HG02840 (cell line): ENCODE data around the gene RIOK3.
A peak's percentile ranks its signal among the peaks of the same experiment; 100 is the strongest.
"Not testable (repeated sequence)": the region's sequence is repeated elsewhere in the genome, so short reads cannot be mapped to it uniquely, and the experiment has no call there.

Source experiments
- ATAC-seq: cut with Tn5 transposase; IDR thresholded peaks from one replicate; pipeline ENCODE4 v1.9.1; 2021; ENCODE audit warnings: mild to moderate bottlenecking, moderate library complexity, moderate number of reproducible peaks; ENCODE audit not compliant: unreplicated experiment, low FRiP score

The RIOK3 gene

DNA sequence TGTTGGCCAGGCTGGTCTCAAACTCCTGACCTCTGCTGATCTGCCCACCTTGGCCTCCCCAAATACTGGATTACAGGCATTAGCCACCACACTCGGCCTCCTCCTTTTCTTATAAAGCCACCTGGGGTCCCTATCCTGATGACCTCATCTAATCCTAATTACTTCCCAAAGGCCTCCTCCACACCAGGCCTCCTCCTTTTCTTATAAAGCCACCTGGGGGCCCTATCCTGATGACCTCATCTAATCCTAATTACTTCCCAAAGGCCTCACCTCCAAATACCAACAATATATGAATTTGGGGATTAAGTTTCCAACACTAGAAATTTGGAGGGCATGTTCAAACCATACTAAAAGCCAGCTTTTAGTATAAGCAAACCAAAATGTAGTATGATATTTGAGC, 40.6 kb downstream of the RIOK3 start:
- no peak for ATAC-seq

DNA sequence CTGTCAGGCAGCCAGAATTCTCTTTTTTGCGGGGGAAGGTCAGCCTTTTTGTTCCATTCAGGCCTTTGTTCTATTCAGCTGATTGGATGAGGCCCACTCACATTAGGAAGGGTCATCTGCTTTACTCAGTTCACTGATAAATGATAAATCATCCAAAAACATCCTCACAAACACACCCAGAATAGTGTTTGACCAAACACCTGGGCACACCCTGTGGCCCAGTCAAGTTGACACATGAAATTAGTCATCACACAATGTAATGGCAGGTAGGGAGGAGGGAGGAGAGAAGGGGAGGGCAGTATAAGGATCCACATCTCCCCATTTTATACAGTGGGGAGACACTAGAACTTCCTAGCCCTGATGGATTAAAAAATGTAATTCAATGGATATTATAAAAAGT, 41.9 kb downstream of the RIOK3 start:
- no peak for ATAC-seq

DNA sequence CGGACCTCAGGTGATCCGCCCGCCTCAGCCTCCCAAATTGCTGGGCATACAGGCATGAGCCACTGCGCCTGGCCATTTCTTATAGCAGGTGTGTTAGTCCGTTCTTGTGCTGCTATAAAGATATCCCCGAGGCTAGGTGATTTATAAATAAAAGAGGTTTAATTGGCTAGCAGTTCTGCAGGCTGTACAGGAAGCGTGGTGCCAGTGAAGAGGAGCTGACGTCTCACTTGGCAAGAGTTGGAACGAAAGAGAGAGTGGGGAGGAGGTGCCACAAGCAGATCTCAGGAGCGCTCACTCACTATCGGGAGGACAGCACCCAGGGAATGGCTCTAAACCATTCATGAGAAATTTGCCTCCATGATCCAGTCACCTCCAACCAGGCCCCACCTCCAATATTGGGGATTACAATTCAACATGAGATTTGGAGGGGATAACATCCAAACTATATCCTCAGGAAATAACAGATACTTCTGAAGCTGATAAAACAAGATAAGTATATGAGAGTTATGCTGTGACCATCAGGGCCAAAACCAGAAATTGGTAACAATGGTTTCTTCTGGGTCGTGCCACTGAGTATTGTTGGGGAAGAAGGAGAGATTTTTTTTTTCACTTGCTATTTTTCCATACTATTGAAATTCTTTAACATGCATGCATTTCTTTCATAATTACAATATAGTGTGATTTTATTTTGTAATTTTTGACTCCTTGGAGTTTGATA, 42.8 kb downstream of the RIOK3 start:
- ATAC-seq, result no peak

DNA sequence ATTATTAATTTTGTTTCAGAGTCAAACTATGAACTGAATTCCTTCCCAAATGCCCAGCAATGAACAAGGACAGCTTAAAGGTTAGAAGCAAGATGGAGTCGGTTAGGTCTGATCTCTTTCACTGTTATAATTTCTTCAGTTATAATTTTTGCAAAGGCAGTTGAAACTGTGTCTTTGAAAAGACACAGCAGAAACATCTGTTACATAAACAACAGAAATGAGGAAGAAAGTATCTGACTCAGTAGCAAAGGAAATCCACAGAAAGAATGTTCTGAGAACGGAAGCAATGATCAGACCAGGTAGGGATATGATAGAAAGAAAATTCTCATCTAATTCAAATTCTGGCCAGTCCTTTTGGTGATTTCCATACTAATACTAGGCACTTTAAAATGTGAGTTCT, 45.0 kb downstream of the RIOK3 start:
- no peak for ATAC-seq

DNA sequence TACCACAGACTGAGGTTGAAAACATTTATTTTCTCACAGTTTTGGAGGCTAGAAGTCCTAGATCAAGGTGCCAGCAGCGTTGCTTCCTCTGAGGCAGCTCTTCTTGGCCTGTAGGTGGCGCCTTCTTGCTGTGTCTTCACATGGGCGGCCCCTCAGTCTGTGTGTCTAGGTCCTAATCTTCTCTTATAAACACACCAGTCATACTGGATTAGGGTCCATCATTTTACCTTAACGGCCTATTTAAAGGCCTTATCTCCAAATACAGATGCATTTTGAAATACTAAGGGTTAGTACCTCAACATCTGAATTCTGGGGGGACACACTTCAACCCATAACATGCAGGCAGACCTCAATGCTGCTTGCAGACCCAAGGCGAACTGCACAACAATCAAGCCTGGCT, 45.8 kb downstream of the RIOK3 start:
- ATAC-seq, result no peak

DNA sequence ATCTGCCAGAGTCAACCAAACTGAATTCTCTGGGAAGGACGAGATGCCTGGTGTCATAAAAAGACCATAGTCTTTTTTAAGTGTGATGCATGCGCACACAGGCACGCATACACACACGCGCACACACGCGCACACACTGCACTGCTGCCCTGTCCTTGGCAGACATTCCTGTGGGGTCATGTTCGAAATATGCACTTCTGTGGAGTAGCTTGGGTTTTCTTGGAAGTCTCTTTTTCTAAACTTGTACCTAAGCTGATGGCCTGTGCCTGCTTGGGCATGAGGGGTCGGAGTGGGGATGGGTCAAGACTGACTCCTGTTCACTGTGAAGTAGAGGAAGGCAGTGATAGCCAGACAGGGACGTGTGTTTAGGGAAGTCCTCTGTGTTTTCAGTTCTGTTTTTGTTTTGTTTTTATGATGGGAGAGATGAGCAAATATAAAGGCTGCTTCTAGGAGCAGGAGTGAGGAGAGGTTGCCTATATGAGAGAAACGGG, 46.2 kb downstream of the RIOK3 start:
- ATAC-seq, result no peak

DNA sequence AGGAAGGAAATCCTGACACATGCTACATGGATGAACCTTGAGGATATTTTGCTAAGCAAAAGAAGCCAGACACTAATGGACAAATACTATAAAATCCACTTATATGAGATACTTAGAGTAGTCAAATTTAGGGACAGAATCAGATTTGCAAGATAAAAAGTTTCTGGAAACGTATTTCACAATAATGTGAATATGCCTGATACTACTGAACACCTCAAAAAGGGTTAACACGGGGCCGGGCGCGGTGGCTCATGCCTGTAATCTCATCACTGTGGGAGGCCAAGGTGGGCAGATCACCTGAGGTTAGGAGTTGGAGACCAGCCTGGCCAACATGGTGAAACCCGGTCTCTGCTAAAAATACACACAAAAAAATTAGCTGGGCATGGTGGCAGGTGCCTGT, 48.5 kb downstream of the RIOK3 start:
- no peak for ATAC-seq

DNA sequence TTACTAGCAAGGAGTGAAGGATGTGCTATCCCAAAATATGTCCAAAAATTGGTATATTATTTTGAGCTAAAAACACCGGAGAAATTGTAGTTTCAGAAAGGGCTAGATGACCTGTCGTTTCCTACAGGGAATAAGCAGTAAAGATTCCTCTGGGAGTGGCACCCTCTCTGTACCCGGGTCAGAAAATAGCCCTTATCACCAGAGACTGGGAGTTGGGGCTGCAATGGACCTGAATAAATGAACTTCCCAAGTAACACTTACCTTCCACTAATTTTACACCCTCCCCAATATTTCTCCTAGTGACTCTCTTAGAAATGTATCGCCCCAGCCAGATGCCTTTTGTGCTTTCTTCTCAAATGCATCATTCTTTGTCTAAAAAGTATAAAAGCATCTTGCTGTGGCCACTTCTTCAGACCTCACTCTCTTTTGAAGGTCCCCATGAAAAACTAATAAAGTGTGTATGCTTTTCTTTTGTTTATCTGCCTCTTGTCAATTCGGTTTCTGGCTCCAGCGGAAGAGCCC, 49.5 kb downstream of the RIOK3 start:
- ATAC-seq, result no peak

DNA sequence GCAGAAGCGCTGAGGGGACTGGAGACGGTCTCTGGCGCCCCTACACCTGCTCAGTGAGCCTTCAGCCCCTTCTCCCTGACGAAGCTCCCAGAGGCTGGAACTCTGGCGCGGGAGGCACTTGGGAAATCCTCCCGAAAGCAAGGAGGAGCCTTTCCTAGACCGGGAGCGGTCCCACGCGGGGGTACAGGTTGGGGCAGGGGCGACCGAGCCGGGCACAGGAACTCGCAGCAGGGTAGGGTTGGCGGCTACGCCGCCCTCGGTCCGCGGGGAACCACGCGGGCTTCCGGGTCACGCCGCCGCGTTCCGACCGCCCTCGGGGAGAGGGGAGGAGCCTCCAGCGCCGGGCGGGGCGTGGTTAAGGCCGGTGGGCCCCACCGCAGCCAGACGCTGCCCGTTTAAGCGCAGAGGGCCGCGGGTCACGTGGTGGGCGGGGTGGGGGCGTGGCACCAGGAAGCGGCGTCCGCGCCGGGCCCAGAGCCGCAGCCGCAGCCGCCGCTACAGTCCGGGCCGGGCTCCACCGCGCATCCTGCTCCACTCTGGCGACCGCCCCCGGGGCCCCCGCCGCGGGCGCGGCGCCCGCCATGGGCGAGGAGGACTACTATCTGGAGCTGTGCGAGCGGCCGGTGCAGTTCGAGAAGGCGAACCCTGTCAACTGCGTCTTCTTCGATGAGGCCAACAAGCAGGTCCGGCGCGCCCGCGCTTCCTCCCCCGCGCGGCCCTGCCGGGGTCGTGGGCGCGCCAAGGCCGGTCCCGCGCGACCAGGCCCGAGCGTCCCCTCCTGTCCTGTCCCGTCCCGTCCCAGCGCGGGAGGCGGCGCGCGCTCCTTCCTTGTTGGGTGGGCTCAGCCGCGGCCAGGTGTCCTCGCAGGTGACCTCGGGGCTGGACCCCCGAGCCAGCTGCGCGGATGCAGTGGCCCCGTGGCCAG, 50.2 kb downstream of the RIOK3 start, which contains the start of gene RMC1:
Gene RMC1 (plus strand): TSS at position 474 of the 925 bp plus-strand sequence. CDS start 108 bp downstream, at position 582.
- ATAC-seq, result peak; percentile 77

DNA sequence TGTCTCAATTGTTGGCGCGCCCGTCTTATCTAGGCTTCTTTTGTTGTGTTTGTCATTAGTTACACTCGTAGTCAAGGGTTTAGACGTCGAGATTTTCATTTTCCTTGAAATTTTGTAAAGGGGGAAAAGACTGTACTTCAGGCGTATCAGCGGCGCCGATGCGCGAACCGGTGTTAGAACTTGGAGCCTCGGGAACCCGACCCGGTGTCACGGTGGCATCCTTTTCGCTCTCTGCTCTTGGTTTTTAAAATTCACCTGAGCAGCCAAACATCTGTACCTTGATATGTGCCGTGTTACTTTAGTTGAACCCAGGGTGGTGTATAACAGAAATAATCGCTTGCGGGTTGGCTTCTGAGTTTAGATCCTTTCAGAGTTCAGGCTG, 50.9 kb downstream of the RIOK3 start:
- ATAC-seq, result no peak

DNA sequence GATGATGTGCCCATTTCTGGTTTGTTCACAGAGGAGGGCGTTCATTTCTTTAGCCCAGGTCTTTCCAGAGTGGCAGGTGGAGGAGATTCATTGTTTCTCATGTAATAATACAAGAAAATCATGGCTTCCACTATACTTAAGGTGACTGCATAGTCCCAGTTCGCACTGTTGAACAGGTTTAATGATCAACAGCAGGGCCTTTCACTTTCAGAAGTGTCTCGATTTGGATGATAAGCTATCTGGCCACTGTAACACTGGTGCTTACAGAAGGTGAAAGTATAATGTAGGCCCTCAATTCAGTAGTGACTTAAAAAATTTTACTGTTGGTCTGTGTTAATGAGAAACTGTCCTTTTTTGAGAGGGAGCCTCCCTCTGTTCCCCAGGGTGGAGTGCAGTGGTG, 51.6 kb downstream of the RIOK3 start:
- ATAC-seq, result peak; percentile 46

DNA sequence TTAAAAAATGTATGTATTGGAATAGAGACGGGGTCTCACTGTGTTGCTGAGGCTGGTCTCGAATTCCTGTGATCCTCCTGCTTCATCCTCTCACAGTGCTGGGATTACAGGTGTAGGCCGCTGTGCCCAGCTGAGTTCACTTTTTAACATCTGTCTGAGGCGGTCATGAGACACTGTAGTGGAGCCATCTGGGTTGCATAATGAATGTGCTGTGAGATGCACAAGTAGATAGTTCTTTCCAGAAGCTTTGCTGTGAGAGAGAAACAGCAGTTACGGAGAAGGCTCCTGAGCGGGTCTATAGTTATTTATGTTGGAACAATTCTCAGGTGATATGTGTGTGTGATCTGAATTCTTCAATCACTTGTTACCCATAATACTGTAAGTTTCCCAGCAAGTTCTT, 53.3 kb downstream of the RIOK3 start:
- no peak for ATAC-seq

DNA sequence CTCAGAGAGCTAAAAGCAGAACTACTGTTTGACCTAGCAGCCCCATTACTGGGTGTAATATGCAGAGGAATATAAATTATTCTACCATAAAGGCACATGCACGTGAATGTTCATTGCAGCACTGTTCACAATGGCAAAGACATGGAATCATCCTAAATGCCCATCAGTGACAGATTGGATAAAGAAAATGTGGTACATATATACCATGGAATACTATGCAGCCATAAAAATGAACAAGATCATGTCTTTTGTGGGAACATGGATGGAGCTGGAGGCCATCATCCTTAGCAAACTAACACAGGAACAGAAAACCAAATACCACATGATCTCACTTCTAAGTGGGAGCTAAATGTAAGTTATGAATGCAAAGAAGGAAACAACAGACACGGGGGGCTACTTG, 57.8 kb downstream of the RIOK3 start:
- not testable (repeated sequence) for ATAC-seq

DNA sequence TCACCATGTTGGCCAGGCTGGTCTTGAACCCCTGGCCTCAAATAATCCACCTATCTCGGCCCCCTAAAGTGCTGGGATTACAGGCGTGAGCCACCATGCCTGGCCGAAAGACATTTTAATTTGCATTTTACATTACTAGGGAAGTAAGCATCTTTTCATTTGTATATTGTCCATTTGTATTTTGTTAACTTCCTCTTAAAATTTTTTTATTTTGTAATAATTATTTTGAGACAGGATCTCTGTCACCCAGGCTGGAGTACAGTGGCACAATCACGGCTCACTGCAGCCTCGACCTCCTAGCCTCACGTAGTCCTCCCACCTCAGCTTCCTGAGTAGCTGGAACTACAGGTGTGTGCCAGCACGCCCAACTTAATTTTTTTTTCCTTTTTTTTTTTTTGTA, 59.1 kb downstream of the RIOK3 start:
- not testable (repeated sequence) for ATAC-seq

DNA sequence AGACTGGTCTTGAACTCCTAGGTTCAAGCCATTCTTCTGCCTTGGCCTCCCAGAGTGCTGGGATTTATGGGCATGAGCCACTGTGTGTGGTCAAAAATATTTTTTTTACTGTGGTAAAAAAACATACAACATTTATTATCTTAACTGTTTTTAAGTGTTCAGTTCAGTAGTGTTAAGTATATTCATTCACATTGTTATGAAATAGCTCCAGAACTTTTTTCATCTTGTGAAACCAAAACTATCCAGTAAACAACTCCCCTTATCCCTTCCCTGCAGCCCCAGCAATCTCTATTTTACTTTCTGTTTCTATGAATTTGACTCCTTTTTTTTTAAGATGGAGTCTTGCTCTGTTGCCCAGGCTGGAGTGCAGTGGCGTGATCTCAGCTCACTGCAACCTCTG, 59.6 kb downstream of the RIOK3 start:
- no peak for ATAC-seq

DNA sequence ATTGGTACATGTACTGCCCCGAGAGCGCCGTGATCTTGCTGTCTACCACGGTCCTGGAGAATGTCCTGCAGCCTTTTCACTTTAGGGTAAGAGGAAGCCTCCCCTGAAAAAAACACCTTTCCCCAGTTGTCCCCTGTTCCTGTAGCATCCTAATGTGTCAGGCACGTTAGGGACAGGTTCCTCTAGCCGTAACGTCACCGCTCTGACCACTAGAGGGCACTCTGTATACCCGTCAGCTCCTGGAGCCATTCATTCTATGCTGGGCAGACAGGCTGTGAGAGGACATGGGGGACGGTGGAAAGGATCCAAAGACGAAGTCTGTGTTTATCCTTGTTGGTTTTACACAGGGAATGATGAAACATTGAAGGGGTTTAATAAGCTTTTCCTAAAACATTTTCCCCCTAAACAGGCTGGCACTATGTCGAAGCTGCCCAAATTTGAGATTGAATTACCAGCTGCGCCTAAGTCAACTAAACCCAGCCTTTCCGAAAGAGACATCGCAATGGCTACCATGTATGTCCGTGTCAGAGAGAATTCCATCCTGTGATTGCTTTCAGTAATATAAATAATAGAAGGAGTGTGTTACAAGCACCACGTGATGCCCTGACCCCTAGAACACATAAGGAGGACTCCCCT, 62.9 kb downstream of the RIOK3 start:
- peak; percentile 77 for ATAC-seq

DNA sequence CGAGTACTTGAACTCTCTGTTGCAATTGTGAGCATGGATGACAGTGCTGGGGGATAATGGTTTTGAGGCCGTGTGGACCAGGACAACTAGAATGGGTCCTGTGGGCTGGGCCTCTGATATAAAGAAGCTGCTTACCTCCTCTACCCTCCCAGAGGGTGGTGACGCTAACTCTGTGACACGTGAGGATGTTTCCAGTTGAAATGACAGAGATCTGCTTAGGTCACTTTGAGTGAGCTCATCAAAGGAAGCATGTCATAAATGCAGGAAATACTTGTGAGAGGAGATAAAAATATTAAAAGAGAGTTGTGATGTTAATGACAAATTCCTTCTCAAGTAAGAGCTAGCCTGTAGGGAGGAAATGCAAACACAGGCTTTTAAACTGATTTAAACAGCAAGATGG, 66.6 kb downstream of the RIOK3 start:
- no peak for ATAC-seq

DNA sequence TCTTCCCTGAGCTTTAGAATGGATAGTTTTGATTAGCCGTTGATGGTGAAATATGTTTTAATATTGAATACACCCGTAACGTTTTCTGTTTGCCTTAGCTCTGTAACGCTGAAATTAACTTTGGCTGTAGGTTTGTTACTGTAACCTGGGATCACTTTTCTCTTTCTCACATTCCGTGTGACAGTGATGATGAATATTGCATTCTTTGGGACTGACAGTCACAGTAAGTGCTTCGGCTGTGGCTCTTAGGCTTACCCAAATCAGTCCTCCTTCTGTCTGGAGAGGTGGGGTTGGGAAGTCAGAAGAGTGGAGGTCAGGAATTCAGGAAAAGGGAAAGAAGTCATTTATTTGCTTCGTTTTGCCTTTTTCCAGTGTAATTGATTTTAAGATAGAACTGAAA, 68.2 kb downstream of the RIOK3 start:
- ATAC-seq, result no peak

DNA sequence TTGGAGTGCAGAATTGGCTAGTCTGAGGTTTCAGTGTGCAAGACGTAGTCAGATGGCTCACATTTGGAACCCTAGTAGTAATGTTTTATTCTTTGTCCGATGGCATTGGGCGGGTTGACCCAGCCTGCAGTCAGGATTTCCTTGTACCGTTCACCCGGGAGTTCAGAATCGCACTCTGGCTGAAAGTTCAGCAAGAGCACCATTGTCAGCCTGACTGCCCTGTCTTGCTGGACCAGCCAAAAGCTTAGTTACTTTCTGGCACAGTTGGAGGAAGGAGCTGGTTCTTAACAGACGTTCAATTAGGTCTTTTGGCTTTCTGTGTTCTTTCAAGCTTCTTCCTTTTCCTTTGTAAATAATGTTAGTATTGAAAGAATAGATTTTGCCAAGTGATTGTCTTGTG, 68.8 kb downstream of the RIOK3 start:
- no peak for ATAC-seq

DNA sequence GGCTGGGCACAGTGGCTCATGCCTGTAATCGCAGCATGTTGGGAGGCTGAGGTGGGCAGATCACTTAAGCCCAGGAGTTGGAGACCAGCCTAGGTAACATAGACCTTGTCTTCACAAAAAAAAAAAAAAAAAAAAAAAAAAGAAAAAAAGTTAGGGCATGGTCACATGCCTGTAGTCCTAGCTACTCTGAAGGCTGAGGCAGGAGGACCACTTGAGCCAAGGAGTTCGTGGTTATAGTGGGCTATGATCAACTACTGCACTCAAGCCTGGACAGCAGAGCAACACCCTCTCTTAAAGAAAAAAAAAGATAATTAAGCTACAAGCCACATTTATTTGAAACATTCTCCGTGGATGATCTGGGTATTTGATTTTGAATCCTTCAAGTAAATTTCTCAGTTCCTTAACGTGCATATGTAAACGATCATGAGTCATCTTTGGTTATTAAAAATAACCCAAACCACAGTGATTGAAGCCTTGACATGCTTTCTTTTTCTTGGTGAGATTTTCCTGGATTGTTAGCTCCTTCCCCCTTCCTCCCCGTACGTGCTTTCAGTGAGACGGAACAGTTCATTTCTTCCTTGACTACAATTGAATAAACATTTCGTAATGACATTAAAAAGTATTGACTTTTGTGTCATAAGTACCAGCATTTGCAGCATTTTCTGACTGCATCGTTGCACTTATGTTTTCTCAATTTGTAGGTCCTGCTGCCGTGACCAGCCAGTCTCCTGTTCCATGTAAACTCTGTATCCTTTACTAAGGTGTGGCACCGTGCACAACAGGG, 70.5 kb downstream of the RIOK3 start:
- no peak for ATAC-seq
